HG02970 (cell line): ENCODE measurements around the gene ERV3-1.
"Not testable (repeated sequence)": the region's sequence is repeated elsewhere in the genome, so short reads cannot be mapped to it uniquely, and the experiment has no call there.

Source experiments
- ATAC-seq: cut with Tn5 transposase; IDR thresholded peaks from one replicate; pipeline ENCODE4 v1.9.1; 2021; ENCODE audit warnings: mild to moderate bottlenecking, moderate library complexity, moderate number of reproducible peaks; ENCODE audit not compliant: unreplicated experiment, low FRiP score

Gene ERV3-1

DNA sequence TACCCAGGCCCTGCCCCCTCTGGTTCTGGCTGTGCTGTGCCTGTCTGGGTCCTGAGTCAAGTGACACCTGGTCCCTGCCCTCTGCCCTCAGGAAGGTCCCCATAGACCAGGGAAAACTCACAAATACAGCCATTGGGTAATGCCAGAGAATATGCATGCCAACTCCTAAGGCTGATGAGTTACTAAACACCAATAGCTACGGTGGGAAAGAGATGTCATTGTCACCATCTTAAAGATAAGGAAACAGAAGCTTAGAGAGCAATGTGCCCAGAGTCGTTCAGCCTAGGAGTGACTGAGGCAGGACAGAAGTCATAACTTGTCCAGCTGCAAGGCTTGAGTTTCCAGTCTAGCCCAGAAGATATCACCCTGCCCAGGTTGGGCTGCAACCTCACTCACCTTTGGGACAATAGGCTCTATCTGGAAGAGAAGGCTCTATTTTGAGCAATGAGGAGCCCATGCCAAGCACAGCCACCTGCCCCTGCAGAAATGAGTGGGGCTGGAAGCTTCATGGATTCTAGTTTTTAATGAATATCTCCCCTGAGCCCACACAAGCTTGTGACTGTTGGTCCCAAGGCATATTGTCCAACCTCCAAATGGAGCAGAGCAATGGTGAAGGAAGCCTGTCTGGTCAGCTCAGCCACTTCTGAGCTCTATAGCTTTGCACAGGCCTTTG is 60.8 kb downstream of the ERV3-1 start:
- no peak for ATAC-seq

DNA sequence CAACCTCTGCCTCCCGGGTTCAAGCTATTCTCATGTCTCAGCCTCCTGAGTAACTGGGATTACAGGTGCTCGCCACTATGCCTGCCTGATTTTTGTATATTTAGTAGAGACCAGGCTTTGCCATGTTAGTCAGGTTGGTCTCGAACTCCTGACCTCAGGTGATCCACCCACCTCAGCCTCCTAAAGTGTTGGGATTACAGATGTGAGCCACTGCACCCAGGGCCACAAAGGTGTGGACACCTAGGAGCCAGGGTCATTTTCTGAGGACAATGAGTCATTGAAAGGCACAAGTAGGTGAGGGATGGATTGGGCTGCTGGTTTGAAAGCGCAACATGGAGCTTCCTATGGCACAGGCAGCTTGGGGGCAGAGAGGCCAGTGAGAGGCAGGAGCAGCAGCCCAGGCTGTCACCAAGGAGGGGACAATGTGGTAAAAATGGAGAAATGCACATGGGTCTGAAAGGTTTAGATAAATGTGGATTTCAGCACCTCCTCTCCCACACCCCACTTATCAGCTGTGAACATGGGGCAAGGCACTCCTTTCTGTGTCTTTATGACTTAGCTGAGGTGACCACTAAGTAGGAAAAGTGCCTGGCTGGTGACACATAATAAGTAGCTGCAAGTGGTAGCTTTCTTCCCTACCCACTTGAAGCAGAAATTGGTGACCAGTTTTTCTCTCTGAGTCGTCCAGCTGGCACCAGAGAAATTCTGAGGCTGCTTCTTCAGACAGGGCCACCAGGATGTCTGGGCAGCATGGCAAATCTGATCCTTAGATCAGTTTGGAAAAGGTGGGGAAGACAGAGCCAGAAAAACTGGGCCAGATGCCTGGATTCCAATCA is 61.6 kb downstream of the ERV3-1 start:
- ATAC-seq: not testable (repeated sequence)
